ENCODE results near the gene CCSER1.

DNA sequence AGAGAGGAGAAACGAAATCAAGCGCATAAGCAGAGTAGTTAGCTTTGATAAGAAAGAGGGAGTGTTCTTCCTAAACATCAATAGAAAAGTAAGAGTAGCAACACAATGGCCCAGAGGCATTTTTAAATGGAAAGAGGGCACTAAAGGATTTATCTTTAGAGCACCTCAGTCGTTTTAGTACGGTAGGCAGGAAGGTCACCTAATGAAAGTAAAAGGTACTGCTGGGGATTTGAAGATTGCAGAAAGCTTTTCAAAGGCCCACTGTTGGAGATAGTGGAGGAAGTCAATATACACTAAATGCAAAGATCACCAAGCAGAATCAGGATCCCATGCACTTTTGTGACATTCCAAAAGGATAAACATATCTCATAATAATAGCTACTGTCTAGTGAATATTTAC is 1508.9 kb downstream of the CCSER1 start:
- TF ChIP-seq EZH2 (IDR thresholded peaks at IDR 0.05; ENCODE audit: borderline replicate concordance, insufficient read depth, low read length, poor library complexity, severe bottlenecking) (no peak), TAF1 (IDR thresholded peaks at IDR 0.05; ENCODE audit: low read depth) (no peak), POLR2AphosphoS5 (IDR thresholded peaks at IDR 0.05) (no peak)
- TF ChIP-seq, protein P1, sequence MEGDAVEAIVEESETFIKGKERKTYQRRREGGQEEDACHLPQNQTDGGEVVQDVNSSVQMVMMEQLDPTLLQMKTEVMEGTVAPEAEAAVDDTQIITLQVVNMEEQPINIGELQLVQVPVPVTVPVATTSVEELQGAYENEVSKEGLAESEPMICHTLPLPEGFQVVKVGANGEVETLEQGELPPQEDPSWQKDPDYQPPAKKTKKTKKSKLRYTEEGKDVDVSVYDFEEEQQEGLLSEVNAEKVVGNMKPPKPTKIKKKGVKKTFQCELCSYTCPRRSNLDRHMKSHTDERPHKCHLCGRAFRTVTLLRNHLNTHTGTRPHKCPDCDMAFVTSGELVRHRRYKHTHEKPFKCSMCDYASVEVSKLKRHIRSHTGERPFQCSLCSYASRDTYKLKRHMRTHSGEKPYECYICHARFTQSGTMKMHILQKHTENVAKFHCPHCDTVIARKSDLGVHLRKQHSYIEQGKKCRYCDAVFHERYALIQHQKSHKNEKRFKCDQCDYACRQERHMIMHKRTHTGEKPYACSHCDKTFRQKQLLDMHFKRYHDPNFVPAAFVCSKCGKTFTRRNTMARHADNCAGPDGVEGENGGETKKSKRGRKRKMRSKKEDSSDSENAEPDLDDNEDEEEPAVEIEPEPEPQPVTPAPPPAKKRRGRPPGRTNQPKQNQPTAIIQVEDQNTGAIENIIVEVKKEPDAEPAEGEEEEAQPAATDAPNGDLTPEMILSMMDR (IDR thresholded peaks at IDR 0.05; ENCODE audit: poor library complexity, severe bottlenecking), result no peak

All from neural cell (in vitro differentiated cells).